Activated CD4-positive, alpha-beta T cell treated with anti-CD3 and anti-CD28 coated beads for 36 hours (primary cell): ENCODE results near the gene CISD1. TPM values are rescaled to one million over a fixed set of nuclear protein-coding genes. Genes with fewer than 3 reads are reported as not detected.
"Not testable (repeated sequence)": the region's sequence is repeated elsewhere in the genome, so short reads cannot be mapped to it uniquely, and the experiment has no call there.

Source experiments
- ATAC-seq: fragments of 200-7000 bp; cut with Tn5 transposase; one replicate; pipeline ENCODE4 v1.10.0; 2021; ENCODE audit warnings: mild to moderate bottlenecking, moderate library complexity
- CTCF ChIA-PET: fragments of 350-600 bp; sonication (Branson Sonifier 250); formaldehyde crosslinking; loops from one replicate; lab custom pipeline; 2021; ENCODE audit warnings: antibody characterized with exemption; lab: Charles Lee
- POLR2A ChIA-PET: fragments of 350-600 bp; sonication (Branson Sonifier 250); formaldehyde crosslinking; loops from one replicate; lab custom pipeline; 2021; ENCODE audit warnings: antibody characterized with exemption, inconsistent platforms; lab: Charles Lee
- DNase-seq: peaks from one replicate; pipeline ENCODE4 v3.0.0-alpha.2; 2020
- H3K27ac Mint-ChIP-seq: one replicate; pipeline ENCODE4 v1.8.0; 2021; ENCODE audit warnings: mixed read lengths
- H3K27me3 Mint-ChIP-seq: one replicate; pipeline ENCODE4 v1.8.0; 2021; ENCODE audit warnings: mixed read lengths
- H3K36me3 Mint-ChIP-seq: one replicate; pipeline ENCODE4 v1.8.0; 2021; ENCODE audit warnings: low read depth, mixed read lengths
- H3K4me1 Mint-ChIP-seq: one replicate; pipeline ENCODE4 v1.8.0; 2021; ENCODE audit warnings: mixed read lengths
- H3K4me3 Mint-ChIP-seq: one replicate; pipeline ENCODE4 v1.8.0; 2021; ENCODE audit warnings: mild to moderate bottlenecking, moderate library complexity, mixed read lengths
- H3K9me3 Mint-ChIP-seq: one replicate; pipeline ENCODE4 v1.8.0; 2021; ENCODE audit warnings: low read depth, mixed read lengths
- intact Hi-C, 2 experiments: fragments of 100-400 bp; cut with DNase I in 1 of 2; cut with micrococcal nuclease in 1 of 2; formaldehyde crosslinking; loops; one replicate each; pipeline versions ENCODE4 v1.14.2 to v1.15.1; 2022 to 2024; cut with DNase I, micrococcal nuclease
- total RNA-seq, 2 experiments: library from RNA; stranded (reverse); gene quantifications; one replicate each; pipeline ENCODE4 v1.2.3, GENCODE V29; 2021

Gene CISD1
- total RNA-seq, 2 experiments from 2014 or later, result 29.9 to 49.2 TPM

GRCh38 chr10:58243801-58244200 is 25.2 kb upstream of the CISD1 start:
- H3K9me3 Mint-ChIP-seq, H3K4me3 Mint-ChIP-seq, H3K27ac Mint-ChIP-seq, CTCF ChIA-PET, DNase-seq, intact Hi-C loops, H3K27me3 Mint-ChIP-seq, ATAC-seq, POLR2A ChIA-PET: not testable (repeated sequence)
- H3K4me1 Mint-ChIP-seq, result peaks cover 34% of the 10 kb centered on the region
- H3K36me3 Mint-ChIP-seq, result peaks cover 30% of the 10 kb centered on the region

GRCh38 chr10:58244242-58244641 is 24.7 kb upstream of the CISD1 start:
- CTCF ChIA-PET, result interaction anchor here (0.6 kb wide), 1 partner anchor 1032 kb away, joined by 3 read pairs; no protein-coding TSS in a partner anchor
- intact Hi-C loops, H3K27me3 Mint-ChIP-seq, DNase-seq, H3K27ac Mint-ChIP-seq, ATAC-seq, H3K9me3 Mint-ChIP-seq, H3K4me3 Mint-ChIP-seq, POLR2A ChIA-PET: not testable (repeated sequence)
- H3K4me1 Mint-ChIP-seq, result peaks cover 32% of the 10 kb centered on the region
- H3K36me3 Mint-ChIP-seq, result peaks cover 30% of the 10 kb centered on the region

GRCh38 chr10:58244666-58245065 is 24.3 kb upstream of the CISD1 start:
- POLR2A ChIA-PET, intact Hi-C loops, ATAC-seq, DNase-seq, H3K4me3 Mint-ChIP-seq, H3K9me3 Mint-ChIP-seq, H3K27ac Mint-ChIP-seq, H3K27me3 Mint-ChIP-seq: not testable (repeated sequence)
- CTCF ChIA-PET, result interaction anchor here (0.6 kb wide), 1 partner anchor 1032 kb away, joined by 3 read pairs; no protein-coding TSS in a partner anchor
- H3K36me3 Mint-ChIP-seq, result peaks cover 30% of the 10 kb centered on the region
- H3K4me1 Mint-ChIP-seq, result peaks cover 28% of the 10 kb centered on the region

- H3K27me3 Mint-ChIP-seq, result no peaks in the 10 kb centered on the region
- ChIA-PET POLR2A (no interaction called here), CTCF (interaction anchor here (0.9 kb wide), 1 partner anchor 52 kb away, joined by 3 read pairs; no protein-coding TSS in a partner anchor)
- intact Hi-C loops, result no loop called here
- DNase-seq, result no peak
- H3K9me3 Mint-ChIP-seq, result peaks cover 9% of the 10 kb centered on the region
- no peak for ATAC-seq
- H3K36me3 Mint-ChIP-seq, result peaks cover 25% of the 10 kb centered on the region
- no peak overlapping the region for H3K27ac Mint-ChIP-seq
- H3K4me3 Mint-ChIP-seq, result no peak overlapping the region
- peaks cover 24% of the 10 kb centered on the region for H3K4me1 Mint-ChIP-seq
Observed at GRCh38 chr10:58253184-58253583, 15.8 kb upstream of the CISD1 start.

GRCh38 chr10:58254644-58255043 is 14.3 kb upstream of the CISD1 start:
- POLR2A ChIA-PET, result no interaction called here
- Mint-ChIP-seq H3K27me3 (no peaks in the 10 kb centered on the region), H3K36me3 (peaks cover 27% of the 10 kb centered on the region), H3K4me1 (peaks cover 24% of the 10 kb centered on the region), H3K4me3 (no peak overlapping the region), H3K9me3 (peaks cover 6% of the 10 kb centered on the region), H3K27ac (no peak overlapping the region)
- CTCF ChIA-PET, result interaction anchor here (0.7 to 1.0 kb wide), 2 partner anchors 32 to 76 kb away, joined by 4 to 5 read pairs; no protein-coding TSS in a partner anchor
- intact Hi-C loops, result no loop called here
- DNase-seq, result no peak
- ATAC-seq, result peak; percentile 33

- DNase-seq, H3K4me3 Mint-ChIP-seq, intact Hi-C loops, H3K27me3 Mint-ChIP-seq, POLR2A ChIA-PET, H3K9me3 Mint-ChIP-seq, ATAC-seq, CTCF ChIA-PET, H3K27ac Mint-ChIP-seq: not testable (repeated sequence)
- Mint-ChIP-seq H3K36me3 (peaks cover 27% of the 10 kb centered on the region), H3K4me1 (peaks cover 34% of the 10 kb centered on the region)
Observed at GRCh38 chr10:58256013-58256780, 12.8 kb upstream of the CISD1 start.

- intact Hi-C loops, result no loop called here
- Mint-ChIP-seq H3K9me3 (peaks cover 1% of the 10 kb centered on the region), H3K27me3 (no peaks in the 10 kb centered on the region), H3K36me3 (peaks cover 19% of the 10 kb centered on the region), H3K4me1 (peaks cover 45% of the 10 kb centered on the region), H3K4me3 (no peak overlapping the region), H3K27ac (no peak overlapping the region)
- POLR2A ChIA-PET, result no interaction called here
- no peak for DNase-seq
- no peak for ATAC-seq
- CTCF ChIA-PET, result no interaction called here
Observed at GRCh38 chr10:58258977-58259692, 9.8 kb upstream of the CISD1 start.

- no peak overlapping the region for H3K4me3 Mint-ChIP-seq
- ChIA-PET CTCF (interaction anchor here (1.4 kb wide), 1 partner anchor 31 kb away, joined by 5 read pairs; no protein-coding TSS in a partner anchor), POLR2A (no interaction called here)
- H3K27ac Mint-ChIP-seq, result no peak overlapping the region
- H3K27me3 Mint-ChIP-seq, result no peaks in the 10 kb centered on the region
- peaks cover 9% of the 10 kb centered on the region for H3K36me3 Mint-ChIP-seq
- no peaks in the 10 kb centered on the region for H3K9me3 Mint-ChIP-seq
- ATAC-seq, result no peak
- no peak for DNase-seq
- peaks cover 45% of the 10 kb centered on the region for H3K4me1 Mint-ChIP-seq
- intact Hi-C loops, result loop anchor here in 1 of 2 experiments (5.0 kb wide), 1 partner anchor 43 kb away; no protein-coding TSS in a partner anchor
Observed at GRCh38 chr10:58260334-58260733, 8.6 kb upstream of the CISD1 start.

GRCh38 chr10:58262766-58263165 is 6.2 kb upstream of the CISD1 start:
- Mint-ChIP-seq H3K9me3 (no peaks in the 10 kb centered on the region), H3K27me3 (no peaks in the 10 kb centered on the region), H3K4me3 (no peak overlapping the region), H3K4me1 (peaks cover 41% of the 10 kb centered on the region), H3K27ac (no peak overlapping the region), H3K36me3 (peaks cover 8% of the 10 kb centered on the region)
- ATAC-seq (no peak), DNase-seq (no peak)
- intact Hi-C loops, result loop anchor here in 1 of 2 experiments (5.0 kb wide), 1 partner anchor 45 kb away; no protein-coding TSS in a partner anchor
- CTCF ChIA-PET, result interaction anchor here (0.6 to 1.1 kb wide), 2 partner anchors 29 to 90 kb away, joined by 3 read pairs; no protein-coding TSS in a partner anchor
- POLR2A ChIA-PET, result no interaction called here

- Mint-ChIP-seq H3K27me3 (no peaks in the 10 kb centered on the region), H3K4me1 (peaks cover 43% of the 10 kb centered on the region), H3K4me3 (peak overlapping the region; percentile 99), H3K9me3 (no peaks in the 10 kb centered on the region), H3K36me3 (peaks cover 4% of the 10 kb centered on the region), H3K27ac (no peak overlapping the region)
- ChIA-PET POLR2A (no interaction called here), CTCF (no interaction called here)
- ATAC-seq (no peak), DNase-seq (no peak)
- intact Hi-C loops, result loop anchor here (5.0 kb wide), 2 partner anchors 47 to 1643 kb away; partner anchors contain the start of gene CCDC6 (in 1 of the 2)
Observed at GRCh38 chr10:58264780-58265179, 4.2 kb upstream of the CISD1 start.

- H3K9me3 Mint-ChIP-seq, result no peaks in the 10 kb centered on the region
- no peak for ATAC-seq
- H3K36me3 Mint-ChIP-seq, result peaks cover 4% of the 10 kb centered on the region
- H3K4me3 Mint-ChIP-seq, result peak overlapping the region; percentile 99
- no peaks in the 10 kb centered on the region for H3K27me3 Mint-ChIP-seq
- H3K27ac Mint-ChIP-seq, result peak overlapping the region; percentile 43
- DNase-seq, result no peak
- ChIA-PET POLR2A (no interaction called here), CTCF (no interaction called here)
- peaks cover 43% of the 10 kb centered on the region for H3K4me1 Mint-ChIP-seq
- intact Hi-C loops, result loop anchor here in 1 of 2 experiments (5.0 kb wide), 1 partner anchor 1642 kb away; the partner anchor contains the start of gene CCDC6
Observed at GRCh38 chr10:58265249-58265648, 3.7 kb upstream of the CISD1 start.
